Activated naive CD4-positive, alpha-beta T cell treated with Interleukin-2 at 50 U/mL for 16 hours (primary cell): ENCODE results near the gene FAM227A.
"Not testable (repeated sequence)": the region's sequence is repeated elsewhere in the genome, so short reads cannot be mapped to it uniquely, and the experiment has no call there.

Experiments
- DNase-seq: peaks from one replicate; pipeline ENCODE4 v3.0.0-alpha.2; 2020

The FAM227A gene

DNA sequence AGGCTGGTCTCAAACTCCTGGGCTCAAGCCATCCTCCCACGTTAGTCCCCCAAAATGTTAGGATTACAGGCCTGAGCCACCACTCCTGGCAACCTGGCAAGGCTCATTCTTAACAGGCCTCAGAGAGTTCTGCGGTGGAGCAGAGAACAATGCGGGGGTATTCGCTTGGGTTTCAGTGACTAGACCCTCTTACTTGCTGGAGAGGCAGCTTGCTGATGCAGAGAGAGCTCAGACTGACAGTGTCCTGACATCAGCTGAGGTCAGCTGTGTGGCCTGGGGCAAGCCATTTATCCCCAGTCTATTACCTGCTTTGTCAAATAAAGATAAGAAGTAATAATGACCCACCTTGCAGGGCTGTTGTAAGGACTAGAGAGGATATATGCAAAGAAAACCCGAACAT lies 46.0 kb downstream of the FAM227A start:
- DNase-seq = no peak

DNA sequence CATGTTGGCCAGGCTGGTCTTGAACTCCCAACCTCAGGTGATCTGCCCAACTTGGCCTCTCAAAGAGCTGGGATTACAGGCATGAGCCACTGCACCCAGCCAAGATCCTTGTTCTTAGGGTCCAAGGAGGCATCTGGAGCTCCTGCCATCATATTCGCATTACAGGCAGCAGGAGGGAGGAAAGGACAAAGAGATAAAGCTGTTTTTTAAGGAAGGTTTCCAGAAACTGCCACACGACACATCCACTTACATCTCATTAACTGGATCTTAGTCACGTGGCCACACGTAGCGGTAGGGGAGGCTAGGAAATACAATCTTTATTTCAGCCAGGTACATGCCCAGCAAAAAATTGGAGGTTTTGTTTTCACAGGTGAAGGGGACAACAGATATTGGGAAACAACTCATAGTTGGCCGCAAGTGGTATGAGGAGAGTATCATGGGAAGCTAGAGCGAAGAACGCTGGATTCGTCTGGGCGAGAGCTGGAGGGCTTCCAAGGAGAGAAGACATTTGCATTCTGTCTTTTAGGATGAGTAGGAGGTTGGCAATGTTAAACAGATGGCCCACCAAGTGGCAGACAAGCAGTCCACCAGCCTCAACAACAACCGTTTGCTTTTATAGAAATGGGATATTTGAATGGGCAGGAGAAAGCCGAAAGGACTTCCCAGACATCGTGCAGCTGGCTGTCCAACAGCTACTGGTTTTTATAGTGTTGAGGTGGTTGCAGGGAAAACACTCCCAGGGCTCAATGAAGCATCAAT lies 47.0 kb downstream of the FAM227A start:
- DNase-seq = no peak

DNA sequence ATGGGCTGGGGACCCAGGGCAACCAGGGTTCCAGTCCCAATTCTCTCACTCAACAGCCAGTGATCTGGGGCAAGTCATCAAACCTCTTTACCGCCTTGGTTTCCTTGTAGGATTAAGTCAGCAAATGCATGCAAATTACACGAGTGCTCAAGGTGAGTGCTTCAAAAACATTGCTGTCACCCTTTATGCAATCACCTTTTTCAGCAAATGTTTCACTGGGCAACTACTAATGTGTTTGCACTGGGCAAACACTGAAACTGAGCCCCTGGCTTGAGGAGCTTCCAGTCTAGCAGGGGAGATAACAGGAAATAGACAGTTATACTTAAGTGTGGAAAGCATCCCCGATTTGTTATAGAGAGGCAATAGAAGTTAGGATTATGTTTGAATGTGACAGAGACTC lies 48.5 kb downstream of the FAM227A start:
- DNase-seq = no peak

DNA sequence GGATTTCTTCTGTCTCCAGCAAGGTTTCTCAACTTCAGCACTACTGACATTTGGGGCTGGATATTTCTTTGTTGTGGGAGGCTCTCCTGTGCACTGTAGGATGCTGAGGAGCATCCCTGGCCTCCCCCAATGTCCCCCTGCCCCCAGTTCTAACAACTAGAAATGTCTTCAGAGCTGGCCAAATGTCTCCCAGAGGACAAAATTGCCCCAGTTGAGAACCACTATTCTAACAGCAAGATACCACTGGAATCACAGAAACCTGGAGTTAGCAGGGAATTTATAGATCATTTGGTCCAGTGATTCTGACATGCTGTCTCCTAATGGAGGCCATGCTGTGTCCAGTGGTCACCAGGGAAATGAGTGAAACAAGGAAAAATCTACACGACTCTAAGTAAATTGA lies 54.0 kb downstream of the FAM227A start:
- DNase-seq = no peak

GRCh38 chr22:38601221-38601764 lies 54.9 kb downstream of the FAM227A start:
- DNase-seq = no peak

GRCh38 chr22:38599466-38599865 lies 56.7 kb downstream of the FAM227A start:
- DNase-seq = no peak

GRCh38 chr22:38582923-38583322 lies 73.3 kb downstream of the FAM227A start:
- not testable (repeated sequence) for DNase-seq

- no peak for DNase-seq
These were observed 77.7 kb downstream of the FAM227A start for GRCh38 chr22:38578505-38578904.

DNA sequence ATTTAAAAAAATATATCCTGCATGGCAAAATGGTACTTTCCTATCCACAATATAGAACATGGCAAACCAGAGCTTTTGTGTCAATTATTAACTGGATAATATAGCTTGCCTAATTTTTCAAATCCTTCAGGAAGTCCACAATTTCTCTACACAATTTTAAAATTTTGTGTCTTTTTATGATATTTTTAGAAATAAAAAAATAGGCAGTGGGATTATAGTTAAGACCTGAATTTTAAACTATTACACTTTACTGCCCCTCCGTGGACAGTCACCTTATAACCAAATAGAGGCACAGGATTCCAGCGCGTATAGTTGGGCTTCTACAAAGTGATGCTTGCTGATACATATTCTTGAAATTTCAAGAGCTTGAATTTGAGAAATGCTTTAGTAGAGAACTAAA lies 84.1 kb downstream of the FAM227A start:
- DNase-seq = peak; percentile 14

DNA sequence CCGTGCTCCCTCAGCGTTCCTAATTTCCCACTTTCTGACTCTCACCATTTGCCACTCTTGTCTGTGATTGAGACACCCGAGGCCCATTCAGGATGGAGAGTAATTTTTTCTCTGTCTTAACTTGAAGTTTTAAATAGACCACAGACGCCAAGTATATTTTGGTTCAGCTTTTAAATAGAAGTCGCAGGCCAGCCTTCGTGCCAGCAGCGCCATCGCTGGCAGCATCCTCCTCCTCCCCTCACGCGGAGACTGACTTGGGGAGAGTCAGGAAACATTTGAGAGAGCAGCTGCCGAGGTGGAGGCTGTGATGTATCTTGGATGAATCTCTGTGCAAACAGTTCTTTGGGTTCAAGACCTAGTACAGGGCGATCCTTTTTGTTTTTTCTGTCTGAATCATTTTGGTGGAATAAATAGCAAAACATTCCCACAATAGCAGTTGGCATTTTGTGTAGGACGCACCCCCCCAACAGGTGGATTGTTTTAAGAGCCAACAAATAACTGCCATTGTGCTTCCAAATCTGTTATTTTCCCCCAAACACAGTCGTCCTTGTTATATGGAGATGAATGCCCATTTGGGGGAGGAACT lies 85.3 kb downstream of the FAM227A start:
- peak; percentile 28 for DNase-seq

GRCh38 chr22:38569972-38570778 lies 86.0 kb downstream of the FAM227A start, which contains the start of gene DMC1:
Gene DMC1, minus strand, starts transcription at chr22:38570183. Its CDS starts 1,927 bp downstream, at chr22:38568256.
- DNase-seq = peak; percentile 94

DNA sequence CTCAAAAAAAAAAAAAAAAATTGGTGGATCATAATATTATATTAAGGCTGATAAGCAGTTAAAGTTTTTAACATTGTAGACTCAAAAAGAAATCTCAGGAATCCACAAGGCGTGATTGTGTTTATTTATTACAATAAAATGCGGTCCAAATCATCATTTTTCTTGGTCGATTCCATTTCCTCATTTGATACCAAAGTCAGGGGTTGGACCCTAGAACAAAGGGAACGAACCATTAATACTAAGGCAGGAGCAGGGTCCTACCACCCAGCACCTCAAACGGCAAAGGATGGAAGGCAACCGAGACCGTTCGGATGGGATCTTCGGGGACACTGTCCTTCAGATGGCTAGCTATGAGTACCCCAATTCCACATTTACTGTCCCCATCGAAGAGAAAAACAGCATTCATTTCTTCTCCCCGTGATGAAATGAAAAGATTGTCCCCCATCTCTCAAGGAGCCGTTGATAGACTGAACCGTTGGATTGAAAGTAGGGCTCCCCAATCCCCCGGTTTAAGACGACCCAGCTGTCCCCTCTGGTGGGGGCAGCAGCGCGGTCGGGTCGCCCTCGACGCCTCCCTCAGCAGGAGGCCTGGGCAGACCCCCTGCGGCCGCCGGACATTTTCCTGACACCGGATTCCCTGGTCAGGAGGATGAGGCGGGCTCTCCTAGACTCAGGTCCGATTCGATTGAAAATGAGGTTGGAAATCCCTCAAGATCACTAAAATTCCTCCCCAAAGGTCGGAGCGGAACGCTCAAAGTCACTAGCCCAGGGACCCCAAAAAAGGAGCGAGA lies 86.8 kb downstream of the FAM227A start:
- peak; percentile 2 for DNase-seq

DNA sequence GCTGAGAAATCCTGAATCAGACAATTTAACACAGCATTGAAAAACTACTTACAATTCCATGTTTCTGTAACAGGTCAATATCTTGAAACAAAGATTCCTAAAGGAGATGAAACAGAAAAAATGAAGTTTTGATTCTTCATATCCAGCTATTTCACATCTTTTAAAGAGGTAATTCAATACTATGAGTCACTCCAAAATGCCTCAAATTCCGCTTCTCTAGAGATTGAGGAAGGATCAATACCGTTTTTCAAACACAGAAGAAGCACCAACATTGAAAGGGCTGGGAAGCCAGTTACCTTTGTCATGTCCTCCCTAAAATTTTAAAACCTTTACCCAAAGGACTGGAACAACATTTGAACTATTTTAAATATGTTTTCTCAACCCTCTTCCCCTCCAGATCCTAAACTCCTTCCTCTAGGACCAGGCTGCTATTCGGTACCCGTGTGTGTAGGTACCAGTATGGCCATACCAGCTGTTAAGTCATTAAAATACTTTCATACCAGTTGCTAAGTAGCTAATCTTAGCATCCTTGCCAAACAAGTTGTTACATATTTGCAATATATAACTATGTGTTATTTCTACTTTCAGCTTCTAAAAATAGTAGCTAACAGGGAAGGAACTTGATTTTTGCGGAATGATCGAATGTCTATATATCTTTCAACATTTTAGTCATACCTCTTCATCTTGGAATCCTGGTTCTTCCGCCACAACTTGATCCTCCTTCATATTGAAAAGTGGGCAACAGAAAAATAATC lies 88.5 kb downstream of the FAM227A start:
- DNase-seq = no peak

DNA sequence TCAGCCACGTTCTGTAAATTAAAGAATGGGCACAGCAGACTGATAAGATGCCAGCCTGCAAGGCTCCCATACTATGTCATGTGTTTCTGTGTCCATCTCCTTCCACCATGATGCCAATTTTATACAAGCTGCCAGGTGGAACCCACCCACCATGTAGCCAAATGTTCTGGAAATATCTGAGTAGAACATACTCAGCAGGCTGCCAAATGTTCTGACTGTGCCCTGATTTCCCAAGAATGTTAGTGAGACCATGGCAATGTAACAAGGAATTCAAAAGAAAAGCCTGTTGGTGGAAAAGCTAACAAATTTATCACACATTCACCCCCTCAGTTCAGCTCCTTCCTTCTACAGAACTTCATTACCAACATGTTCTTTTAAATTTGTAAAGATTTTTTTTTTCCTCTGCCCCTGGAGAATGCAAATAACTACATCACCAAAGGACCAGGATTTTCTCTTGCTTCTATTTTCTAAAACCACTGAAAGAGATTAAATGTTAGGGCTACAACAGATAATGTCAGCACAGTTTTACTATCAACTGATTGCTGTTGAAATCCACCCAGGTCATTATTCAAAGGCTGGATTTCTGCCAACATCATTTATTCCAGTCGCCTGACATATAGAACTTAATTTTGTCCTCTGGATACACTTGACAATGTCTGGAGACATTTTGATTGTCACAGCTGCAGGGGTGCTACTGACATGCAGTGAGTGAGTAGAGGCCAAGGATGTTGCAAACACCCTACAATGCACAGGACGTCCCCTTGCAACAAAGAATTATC lies 89.3 kb downstream of the FAM227A start:
- no peak for DNase-seq

- no peak for DNase-seq
These were observed 90.8 kb downstream of the FAM227A start for GRCh38 chr22:38565441-38565840.

- DNase-seq = no peak
These were observed 91.5 kb downstream of the FAM227A start for GRCh38 chr22:38564669-38565068.

- no peak for DNase-seq
These were observed 101.9 kb downstream of the FAM227A start for GRCh38 chr22:38554281-38554680.

DNA sequence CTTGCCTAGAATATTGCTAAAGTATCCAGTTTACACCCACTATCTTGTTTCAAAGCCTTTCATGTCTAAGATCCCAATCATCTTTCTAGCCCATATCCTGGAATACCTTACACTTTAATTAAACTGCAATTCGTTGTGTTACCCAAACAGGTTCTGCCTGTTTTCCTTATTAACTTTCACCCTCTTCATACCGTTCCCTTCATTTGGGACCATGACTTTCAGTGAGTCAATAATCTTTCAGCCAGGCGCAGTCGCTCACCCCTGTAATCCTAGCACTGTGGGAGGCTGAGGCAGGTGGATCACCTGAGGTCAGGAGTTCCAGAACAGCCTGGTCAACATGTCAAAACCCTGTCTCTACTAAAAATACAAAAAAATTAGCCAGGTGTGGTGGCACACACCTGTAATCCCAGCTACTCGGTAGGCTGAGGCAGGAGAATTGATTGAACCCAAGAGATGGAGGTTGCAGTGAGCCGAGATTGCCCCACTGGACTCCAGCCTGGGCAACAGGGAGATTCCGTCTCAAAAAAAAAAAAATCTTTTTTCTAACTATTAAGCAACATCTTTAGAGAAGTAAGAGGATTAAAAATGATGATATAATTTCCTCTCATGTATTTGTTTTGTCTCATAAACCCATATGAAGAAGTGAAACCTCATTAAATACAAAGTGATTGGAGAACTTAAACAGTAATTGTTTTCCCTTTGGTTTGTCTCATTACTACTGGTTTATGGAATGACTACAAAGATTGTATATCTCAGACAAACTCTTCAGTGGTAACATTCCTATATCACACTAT lies 106.9 kb downstream of the FAM227A start:
- no peak for DNase-seq

- DNase-seq = no peak
These were observed 115.5 kb downstream of the FAM227A start for GRCh38 chr22:38540701-38541100.

GRCh38 chr22:38531251-38531938 lies 124.8 kb downstream of the FAM227A start:
- no peak for DNase-seq
